Amygdala (tissue), 56 donors: Measurements from ENCODE around the gene COG5.
"Not testable (repeated sequence)": the region's sequence is repeated elsewhere in the genome, so short reads cannot be mapped to it uniquely, and the experiment has no call there.

Experiments used
- DNase-seq, 56 donors: peaks; one replicate each; lab custom pipeline; 2025; lab: John Stamatoyannopoulos, UW

COG5 gene

DNA sequence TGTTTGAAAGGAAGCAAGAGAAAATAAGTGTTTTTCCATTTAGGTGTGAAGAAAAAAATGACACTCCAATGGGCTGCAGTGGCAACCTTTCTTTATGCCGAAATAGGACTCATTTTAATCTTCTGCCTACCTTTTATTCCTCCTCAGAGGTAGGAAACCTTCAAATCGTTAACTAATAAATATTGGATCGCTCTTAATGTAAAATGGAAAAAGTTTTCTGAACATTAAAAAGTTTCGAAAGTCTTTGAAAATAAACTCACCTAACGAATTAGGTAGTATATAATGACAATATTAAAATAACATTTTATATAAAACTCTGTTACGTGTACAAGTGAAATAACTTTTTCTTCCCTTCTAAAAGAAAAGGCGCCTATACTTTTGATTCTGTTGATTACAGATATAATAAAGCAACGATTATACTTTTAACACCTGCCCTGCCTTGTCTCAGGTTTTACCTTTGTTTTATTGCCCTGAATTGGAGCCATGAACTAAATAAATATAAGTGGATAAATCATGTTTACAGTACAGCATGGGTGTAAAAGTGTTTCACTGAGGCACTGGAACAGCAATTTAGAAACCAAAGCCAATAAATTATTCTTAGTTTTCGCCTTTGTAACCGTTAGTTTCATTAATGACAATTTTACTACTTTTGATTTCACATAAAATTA is 17.1 kb upstream of the COG5 start:
- DNase-seq = no peak

DNA sequence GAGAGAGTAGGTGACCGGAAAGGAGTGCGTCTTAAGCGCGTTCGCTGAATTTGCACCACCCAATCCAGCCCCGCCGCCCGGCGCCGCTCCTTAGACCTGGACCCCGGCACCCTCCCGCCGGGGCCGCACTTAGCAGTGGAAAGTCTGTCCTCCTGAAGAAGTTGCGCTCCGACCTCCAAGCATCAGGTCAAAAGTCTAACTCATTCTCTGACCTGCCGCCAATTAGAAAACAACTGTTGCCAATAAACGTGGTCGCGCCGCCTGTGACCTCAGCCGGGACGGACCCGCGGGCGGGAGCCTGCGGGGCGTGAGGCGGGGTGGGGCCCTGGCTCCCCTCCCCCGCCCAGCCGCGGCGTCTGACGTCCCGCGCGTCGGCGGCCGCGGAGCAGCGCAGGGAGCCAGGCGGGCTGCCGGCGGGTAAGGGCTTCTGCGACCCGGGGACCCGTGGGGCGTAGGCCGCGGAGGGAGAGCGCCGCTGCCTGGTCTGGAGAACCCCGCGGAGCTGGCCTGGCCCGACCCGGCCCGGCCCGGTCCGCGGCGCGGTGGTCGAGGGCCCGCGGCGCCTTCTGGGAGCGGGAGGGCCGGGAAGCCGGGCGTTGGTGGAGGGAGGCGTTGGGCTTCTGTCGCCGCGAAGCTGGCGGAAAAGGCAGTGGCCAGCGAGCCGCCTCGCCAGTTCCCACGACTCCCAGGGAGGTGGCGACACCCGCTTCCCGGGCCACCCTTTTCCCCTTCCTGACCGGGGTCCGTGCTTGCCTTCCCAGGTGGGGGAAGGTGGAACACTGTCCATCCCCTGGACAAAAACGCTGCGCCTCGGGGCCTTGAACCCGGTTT is 16.4 kb upstream of the COG5 start, which contains the start of gene BCAP29:
TSS of gene BCAP29 (plus strand) at position 362 of the 831 bp plus-strand sequence. CDS start 527 bp downstream, outside the sequence.
- DNase-seq = peak in 55 of 56 donors; percentile 3 to 83 (median 63)

DNA sequence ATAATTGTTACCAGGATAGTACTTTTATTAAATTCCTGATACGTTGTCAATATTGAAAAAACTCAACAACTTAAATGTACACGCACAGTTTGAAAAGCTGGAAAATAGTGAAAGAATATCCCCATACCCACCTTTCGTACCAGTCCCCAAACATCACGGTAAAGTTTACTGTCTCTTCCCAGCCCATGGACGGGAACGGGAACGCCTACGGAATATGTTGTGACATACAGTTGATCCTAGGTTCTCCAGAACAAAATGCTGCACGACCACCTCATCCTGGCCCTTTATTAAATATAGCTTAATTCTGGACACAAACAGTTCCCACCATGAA is 15.8 kb upstream of the COG5 start:
- DNase-seq = no peak

DNA sequence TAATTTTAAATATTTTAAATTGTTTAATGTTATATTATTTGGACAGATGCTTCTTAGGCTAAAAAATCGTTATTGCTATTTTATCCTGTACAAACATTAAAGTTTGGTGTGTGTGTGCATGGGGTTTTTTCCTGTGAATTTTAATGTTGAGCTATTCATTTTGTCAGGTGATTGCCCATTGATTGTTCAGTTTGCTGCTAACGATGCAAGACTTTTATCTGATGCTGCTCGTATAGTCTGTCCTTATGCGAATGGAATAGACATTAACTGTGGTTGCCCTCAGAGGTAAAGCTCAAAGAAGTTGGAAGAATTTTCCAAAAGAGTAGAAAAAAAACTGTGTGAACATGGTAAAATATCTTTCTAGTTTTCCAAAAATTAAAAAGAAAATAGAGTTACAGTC is 9.8 kb upstream of the COG5 start:
- no peak for DNase-seq

DNA sequence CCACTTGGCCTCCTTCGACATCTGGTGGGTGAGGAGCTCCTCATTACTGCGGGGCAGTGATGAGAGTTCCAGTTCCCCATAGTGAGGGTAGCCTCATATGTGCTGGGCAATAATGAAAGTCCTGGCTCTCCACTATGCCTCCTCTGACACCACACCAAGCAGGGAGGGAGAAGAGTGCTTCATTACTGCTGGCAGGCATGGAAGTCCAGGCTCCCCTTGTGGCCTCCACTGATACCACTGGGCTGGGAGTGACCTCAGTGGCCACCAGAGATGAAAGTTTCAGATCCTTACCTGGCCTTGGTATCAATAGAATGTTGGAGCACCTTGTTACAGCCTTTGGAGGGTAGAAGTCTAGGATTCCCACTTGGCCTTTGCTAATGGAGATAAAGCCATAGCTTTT is 6.6 kb upstream of the COG5 start:
- no peak for DNase-seq

DNA sequence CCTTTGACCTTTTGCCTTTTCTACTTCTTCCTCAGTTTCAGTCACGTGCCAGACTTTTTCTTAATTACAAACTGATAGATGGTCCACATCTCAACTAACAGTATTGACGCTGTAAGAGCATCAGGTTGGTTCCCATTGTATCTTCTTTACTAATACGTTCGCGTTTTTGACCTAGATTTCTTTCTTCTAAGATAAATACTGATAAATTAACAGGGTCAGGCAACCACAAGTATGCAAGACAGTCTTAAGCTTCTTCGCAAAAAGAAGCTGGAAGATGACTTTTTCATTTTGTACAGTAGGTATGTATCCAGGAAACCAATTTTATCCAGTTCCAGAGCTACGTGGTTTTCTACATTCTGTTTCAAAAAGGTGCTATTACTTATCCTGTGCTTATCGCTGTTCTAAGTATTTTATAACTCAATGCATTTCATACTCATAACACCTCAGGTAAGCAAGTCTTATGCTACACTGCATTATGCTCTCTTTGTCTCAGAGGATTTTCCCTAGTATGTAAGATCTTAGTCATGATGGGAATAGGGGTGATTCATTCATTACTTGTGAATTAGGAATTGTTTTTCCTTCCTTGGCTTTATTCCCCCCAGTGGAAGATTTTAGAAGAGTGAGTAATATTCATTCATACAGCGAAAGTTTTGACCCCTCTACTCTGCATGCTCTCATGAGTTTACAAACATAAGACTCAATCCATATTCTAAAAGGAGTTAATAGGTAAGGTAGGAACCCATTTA is 1.0 kb upstream of the COG5 start:
- no peak for DNase-seq

DNA sequence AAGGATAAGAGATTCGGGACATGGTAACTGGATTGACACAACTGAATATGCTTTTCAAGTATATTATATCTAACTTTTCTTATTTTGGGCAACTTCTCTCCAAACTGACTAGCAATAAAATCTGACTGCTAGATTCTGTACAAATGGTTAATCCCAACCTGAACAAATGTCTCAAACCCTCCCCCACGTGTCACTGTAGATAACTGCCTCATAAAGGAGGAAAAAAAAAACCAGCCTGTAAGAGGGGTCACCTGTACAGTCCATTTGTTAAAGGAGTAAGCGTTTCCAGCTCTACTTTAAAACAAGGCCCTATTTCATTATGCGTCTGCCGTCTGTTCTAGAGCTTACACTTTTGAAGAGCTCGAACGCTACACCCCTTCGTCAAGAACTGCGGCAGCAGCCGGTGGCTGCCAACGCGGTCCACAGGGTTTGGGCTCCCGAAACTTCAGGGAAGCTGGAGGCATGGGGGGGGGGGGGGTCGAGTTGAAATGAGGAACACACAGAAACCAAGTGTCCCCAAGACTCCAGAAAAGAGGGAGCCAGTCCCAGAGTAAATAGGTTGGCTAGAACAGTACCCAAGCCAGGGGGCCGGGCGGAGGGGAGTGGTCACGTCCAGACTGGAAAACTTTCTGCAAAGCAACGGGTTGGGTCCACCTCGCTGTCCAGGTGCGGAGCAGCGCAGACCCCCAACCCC is 492 bp downstream of the COG5 start:
- DNase-seq = peak in 11 of 56 donors; percentile 40 to 77 (median 61)

DNA sequence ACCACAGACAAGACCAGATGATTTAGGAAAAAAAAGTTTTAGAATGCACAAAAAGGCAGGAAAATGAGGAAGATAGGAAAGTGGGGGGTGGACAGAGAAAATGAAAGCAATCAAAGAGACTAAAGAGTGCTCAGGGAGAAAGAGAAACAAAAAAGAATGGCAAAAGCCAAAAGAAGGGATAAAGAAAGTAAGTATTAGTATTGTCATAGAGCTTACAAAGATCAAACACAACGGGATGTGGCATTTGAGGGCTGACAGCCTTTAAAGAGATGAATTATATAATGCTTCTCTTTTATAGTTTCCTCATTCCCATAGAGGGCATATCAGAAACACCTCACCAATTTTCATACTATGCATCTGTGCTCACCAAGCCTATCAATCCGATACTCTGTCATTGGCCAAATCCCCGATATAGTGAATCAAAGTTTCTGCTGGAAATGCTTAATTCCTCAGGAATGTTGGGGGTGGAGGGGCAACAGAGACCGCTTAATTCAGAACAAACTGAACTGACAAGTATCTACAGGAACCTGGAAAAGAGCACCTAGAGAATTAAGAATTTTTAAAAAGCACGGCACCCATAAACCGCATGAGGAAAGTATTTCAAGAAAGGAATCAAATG is 2.7 kb downstream of the COG5 start:
- DNase-seq = no peak

DNA sequence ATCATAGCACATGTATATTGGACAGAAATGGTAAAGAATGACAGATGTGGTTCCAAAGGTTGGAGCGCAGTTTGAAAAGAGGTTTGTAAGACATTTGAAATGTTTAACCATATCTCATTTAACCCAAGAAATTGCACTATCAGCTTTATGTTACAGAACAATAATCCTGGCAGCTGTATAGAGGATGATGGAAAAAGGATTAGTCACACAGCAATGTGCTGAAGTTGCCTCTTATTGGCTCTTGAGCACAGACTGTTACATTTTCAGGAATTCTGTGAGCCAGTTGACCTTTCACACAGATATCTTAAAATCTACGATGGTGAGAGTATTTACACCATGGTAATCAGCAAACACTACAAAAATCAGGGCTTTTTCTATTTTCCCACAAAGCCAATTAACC is 3.9 kb downstream of the COG5 start:
- no peak for DNase-seq

DNA sequence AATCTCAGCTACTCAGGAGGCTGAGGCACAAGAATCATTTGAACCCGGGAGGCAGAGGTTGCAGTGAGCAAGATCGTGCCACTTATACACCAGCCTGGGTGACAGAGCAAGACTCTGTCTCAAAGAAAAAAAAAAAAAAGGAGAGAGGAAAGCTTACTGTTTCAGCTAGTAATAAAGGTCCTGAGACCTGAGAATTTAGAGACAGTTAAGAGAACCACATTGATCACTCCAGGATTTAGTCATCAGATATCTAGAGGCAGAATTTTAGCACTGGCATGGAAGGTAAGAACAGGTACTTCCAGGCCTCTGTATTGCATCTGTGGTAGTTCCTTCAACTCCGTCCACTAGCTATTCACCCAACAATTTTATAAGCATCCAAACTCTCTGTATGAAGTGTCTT is 7.8 kb downstream of the COG5 start:
- DNase-seq = no peak

DNA sequence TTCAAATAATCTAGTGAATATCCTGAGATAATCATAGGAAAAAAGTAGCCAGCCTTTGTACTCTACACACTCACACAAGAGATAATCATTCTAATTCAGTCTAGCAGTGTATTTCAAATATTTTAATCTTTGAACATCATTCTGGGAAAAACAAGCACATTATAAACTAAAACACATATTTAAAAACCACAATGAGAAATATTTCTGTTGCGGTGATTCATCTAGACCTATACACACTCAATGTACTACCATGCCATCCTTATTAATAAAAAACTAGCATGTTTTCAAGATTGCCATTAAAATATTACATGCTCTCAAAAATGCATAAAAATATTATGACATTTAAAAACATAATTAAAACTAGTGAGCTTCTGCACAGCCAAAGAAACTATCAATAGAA is 11.8 kb downstream of the COG5 start:
- no peak for DNase-seq

DNA sequence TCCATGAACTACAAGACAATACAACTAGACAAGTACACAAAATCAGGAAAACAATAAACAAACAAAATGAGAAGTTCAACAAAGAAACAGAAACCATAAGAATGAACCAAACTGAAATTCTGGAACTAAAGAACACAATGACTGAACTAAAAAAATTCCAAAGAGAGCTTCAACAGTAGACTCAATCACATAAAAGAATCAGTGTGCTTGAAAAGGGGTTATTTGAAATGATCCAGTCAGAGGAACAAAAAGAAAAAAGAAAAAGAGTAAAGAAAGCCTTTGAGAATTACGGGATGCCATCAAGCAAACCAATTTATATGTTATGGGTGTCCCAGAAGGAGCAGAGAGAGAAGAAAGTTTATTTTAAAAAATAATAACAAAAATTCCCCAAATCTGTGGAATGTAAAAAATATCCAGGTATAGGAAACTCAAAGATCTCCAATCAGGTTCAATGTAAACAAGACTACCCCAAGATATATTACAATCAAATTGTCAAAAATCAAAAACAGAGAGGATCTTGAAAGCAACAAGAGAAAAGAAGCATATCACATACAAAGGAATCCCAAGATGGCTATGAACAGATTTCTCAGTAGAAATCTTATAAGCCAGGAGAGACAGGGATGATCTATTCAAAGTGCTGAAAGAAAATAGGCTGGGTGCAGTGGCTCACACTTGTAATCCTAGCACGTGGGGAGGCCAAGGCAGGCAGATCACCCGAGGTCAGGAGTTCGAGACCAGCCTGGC is 18.7 kb downstream of the COG5 start:
- no peak for DNase-seq

DNA sequence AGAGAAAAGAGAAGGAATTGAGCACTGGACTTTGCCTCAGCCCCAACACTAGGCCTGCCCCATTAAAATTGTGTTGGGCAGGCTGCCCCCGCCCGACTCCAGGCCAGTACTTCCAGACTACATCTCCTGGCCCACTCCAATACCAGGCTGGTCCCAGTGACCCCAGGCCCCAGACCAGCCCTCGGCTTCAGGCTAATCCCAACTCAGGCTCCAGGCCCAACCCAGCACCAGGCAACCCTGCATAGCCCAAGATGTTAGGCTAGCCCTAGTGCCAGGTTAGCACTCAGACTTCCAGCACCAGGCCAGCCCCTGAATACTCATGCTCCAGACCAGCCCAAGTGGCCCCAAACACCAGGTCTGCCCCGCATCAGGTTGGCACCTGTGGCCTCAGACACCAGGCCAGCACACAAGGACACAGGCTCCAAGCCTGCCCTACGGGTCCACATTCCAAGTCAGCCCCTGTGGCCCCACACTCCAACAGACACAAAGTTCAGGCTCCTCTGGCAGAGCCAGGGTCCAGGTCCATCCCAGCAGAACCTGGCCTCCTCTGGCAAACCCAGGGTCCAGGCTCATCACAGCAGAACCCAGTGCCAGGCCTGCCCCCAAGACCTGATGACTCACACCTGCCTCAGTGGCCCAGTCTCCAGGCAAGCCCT is 20.3 kb downstream of the COG5 start:
- no peak for DNase-seq

DNA sequence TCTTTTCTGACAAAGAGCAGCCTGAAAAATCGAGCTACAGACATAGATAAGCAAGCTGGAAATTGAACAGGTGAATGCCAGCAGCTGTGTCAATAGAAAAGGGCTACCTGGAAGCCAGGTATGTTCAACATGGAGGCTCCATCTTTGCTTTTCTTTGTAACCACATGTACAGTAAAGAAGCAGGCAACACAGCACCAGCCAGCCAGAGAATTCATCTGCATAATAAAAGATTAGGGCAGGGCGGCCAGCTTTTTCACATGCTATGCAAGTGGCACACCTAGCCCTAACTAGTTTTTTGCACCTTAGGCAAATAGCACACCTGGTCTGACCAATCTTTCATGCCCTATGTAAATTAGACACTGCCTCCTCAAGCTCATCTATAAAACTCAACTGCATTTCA is 25.7 kb downstream of the COG5 start:
- no peak for DNase-seq

DNA sequence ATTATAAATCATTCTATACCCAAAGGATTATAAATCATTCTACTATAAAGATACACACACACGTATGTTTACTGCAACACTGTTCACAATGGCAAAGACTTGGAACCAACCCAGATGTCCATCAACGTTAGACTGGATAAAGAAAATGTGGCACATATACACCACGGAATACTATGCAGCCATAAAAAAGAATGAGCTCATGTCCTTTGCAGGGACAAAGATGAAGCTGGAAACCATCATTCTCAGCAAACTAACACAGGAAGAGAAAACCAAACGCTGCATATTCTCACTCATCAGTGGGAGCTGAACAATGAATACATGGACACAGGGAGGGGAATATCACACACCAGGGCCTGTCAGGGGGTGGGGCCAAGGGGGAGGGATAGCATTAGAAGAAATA is 26.5 kb downstream of the COG5 start:
- not testable (repeated sequence) for DNase-seq

DNA sequence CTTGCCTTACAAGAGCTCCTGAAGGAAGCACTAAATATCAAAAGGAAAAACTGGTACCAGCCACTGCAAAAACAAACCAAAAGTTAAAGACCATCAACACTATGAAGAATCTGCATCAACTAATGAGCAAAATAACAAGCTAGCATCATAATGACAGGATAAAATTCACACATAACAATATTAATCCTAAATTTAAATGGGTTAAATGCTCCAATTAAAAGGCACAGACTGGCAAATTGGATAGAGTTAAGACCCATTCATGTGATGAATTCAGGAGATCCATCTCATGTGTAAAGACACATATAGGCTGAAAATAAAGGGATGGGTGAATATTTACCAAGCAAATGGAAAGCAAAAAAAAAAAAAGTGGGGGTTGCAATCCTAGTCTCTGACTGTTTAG is 29.6 kb downstream of the COG5 start:
- DNase-seq = no peak

DNA sequence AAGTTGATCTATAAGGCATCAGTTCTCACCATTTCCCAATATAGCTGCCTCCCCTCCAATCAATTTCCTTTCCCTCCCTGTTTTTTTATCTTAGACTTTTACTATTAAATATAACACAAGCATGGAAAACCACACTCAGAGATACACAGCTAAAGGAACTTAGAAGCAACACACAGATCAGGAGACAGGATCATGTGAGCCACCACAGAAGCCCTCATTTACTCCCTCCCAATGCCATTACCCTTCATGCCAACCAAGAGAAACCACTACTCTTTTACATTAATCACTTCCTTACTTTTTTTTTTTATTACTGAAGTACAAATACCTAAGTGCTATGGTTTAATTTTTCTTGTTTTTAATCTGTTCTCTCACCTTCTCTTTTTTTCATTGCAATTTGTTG is 33.0 kb downstream of the COG5 start:
- no peak for DNase-seq

DNA sequence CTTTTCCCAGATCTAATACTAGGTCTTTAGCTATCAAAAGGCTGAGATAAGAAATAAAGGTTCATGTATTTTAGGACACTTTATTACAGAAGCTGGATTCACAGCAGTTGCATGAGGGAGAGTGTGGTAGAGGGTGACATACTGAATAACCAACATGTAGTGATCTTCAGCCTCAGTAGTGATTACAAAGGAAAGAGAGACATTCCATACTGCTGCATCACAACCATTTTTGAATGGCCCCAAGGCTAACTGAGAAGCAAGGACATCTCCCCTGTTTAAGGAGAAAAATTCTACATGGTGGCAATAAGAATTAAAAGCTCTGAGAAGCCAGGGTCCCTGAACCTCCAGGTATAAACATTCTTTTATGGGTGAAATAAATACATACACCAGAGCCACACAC is 35.3 kb downstream of the COG5 start:
- no peak for DNase-seq

DNA sequence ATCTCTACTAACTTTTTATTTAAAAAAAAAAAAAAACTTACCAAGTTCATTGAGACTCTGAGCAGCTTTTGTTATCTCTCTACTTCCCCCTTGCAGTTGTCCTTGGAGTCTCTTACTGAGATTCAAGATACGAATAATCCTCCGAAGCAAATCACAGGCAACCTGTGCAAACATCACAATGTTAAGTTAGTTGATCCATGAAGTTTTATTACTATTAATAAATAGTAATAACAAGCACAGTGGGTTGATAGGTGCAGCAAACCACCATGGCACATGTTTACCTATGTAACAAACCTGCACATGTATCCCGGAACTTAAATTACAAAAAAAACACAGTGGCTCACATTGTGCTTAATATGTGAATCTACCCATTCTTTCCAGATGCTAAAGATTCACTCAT is 36.5 kb downstream of the COG5 start:
- DNase-seq = no peak
